IPS-15b (cell line): ENCODE measurements around the gene LMBR1.
"Not testable (repeated sequence)": the region's sequence is repeated elsewhere in the genome, so short reads cannot be mapped to it uniquely, and the experiment has no call there.

ENCODE experiments used
- H3K27me3 ChIP-seq: one replicate; pipeline ENCODE4 v1.6.1; 2013; ENCODE audit warnings: low read length; ENCODE audit not compliant: control insufficient read depth, insufficient read depth
- H3K36me3 ChIP-seq: one replicate; pipeline ENCODE4 v1.6.1; 2013; ENCODE audit warnings: low read length; ENCODE audit not compliant: control insufficient read depth, insufficient read depth
- H3K4me1 ChIP-seq: one replicate; pipeline ENCODE4 v1.6.1; 2013; ENCODE audit warnings: mild to moderate bottlenecking, low read length; ENCODE audit not compliant: control insufficient read depth, insufficient read depth
- H3K4me3 ChIP-seq: one replicate; pipeline ENCODE4 v1.5.1; 2013; ENCODE audit warnings: low read depth, low read length
- H3K9ac ChIP-seq: one replicate; pipeline ENCODE4 v1.6.1; 2013; ENCODE audit warnings: low read depth, mild to moderate bottlenecking, low read length
- H3K9me3 ChIP-seq: one replicate; pipeline ENCODE4 v1.6.1; 2013; ENCODE audit warnings: mild to moderate bottlenecking, low read length; ENCODE audit not compliant: control insufficient read depth, insufficient read depth

The LMBR1 gene

DNA sequence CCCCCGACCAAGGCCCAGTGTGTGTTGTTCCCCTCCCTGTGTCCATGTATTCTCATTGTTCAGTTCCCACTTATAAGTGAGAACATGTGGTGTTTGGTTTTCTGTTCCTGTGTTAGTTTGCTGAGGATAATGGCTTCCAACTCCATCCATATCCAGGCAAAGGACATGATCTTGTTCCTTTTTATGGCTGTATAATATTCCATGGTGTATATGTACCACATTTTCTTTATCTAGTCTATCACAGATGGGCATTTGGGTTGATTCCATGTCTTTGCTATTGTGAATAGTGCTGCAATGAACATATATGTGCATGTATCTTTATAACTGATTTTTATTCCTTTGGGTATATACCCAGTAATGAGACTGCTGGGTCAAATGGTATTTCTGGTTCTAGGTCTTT is 191.2 kb downstream of the LMBR1 start:
- H3K4me1 ChIP-seq, H3K9ac ChIP-seq, H3K36me3 ChIP-seq, H3K9me3 ChIP-seq, H3K27me3 ChIP-seq, H3K4me3 ChIP-seq: not testable (repeated sequence)

DNA sequence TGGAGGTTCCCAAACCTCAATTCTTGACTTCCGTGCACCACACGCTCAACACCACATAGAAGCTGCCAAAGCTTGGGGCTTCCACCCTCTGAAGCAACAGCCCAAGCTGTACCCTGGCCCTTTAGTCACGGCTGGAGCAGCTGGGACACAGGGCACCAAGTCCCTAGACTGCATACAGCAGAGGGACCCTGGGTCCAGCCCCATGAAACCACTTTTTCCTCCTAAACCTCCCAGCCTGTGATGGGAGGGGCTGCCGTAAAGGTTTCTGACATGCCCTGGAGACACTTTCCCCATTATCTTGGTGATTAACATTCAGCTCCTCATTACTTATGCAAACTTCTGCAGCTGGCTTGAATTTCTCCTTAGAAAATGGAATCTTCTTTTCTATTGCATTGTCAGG is 194.5 kb downstream of the LMBR1 start:
- not testable (repeated sequence) for H3K9me3 ChIP-seq, H3K4me1 ChIP-seq, H3K9ac ChIP-seq, H3K36me3 ChIP-seq, H3K4me3 ChIP-seq, H3K27me3 ChIP-seq

DNA sequence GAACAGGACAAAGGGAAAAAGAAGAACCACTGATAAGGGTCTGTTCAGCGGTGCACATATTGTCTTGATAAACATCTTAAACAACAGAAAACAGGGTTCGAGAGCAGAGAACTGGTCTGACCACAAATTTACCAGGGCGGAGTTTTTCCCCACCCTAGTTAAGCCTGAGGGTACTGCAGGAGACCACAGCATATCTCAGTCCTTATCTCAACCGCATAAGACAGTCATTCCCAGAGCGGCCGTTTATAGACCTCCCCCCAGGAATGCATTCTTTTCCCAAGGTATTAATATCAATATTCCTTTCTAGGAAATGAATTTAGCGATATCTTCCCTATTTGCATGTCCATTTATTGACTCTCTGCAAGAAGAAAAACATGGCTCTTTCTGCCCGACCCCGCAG is 195.7 kb downstream of the LMBR1 start:
- H3K4me1 ChIP-seq, H3K27me3 ChIP-seq, H3K9me3 ChIP-seq, H3K36me3 ChIP-seq, H3K4me3 ChIP-seq, H3K9ac ChIP-seq: not testable (repeated sequence)

DNA sequence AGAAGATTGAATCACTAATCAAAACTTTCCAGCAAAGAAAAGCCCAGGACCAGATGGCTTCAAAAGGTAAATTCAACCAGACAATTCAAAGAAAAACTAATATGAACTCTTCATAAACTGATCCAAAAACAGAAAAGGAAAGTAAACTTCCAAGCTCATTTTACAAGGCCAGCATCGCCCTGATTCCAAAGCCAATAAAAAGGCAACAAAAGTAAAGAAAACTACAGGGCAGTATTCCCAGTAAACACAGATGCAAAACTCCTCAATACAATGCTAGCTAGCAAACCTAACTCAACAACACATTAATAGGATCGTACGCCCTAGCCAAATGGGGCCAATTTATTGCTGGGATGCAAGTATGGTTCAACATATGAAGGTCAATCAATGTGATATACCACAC is 199.4 kb downstream of the LMBR1 start:
- Histone ChIP-seq H3K4me3 (no peak overlapping the region), H3K27me3 (no peaks in the 10 kb centered on the region), H3K9me3 (no peaks in the 10 kb centered on the region), H3K4me1 (no peaks in the 10 kb centered on the region), H3K36me3 (peaks cover 4% of the 10 kb centered on the region), H3K9ac (no peak overlapping the region)

DNA sequence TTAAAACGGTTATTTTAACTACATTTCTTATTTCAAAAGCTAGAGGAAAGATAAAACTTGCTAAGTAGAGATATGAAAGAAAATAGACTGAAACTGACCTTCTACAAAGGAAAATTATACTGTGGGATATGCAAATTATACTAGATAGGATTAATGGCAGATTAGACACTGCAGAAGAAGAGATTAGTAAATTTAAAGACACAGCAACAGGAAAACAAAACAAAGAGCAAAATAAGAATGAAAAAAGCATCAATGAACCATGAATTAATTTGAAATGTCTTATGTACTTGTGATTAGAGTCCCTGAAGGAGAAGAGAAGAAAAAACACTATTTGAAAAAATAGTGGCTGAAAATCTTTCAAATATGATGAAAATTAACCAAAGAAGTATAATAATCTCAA is 200.1 kb downstream of the LMBR1 start:
- Histone ChIP-seq H3K36me3 (no peaks in the 10 kb centered on the region), H3K4me3 (no peak overlapping the region), H3K9me3 (no peaks in the 10 kb centered on the region), H3K27me3 (no peaks in the 10 kb centered on the region), H3K9ac (no peak overlapping the region), H3K4me1 (no peaks in the 10 kb centered on the region)

DNA sequence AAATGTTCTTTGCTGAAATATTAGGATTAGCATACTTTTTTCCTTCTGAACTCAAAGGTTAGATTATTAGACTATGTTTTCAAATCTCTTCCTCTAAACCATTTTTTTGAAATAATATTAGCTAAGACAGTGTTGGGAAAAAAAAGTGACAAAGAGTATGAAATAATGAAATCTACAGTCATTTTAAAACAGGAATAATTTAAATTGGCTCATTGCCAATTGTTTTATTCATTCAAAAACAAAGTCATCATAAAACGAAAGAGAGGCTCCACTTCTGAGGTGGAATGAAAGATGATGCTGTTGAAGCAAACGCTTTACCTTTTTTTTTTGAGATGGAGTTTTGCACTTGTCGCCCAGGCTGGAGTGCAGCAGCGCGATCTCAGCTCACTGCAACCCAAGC is 201.2 kb downstream of the LMBR1 start:
- Histone ChIP-seq H3K9ac (no peak overlapping the region), H3K4me3 (no peak overlapping the region), H3K9me3 (no peaks in the 10 kb centered on the region), H3K36me3 (no peaks in the 10 kb centered on the region), H3K4me1 (no peaks in the 10 kb centered on the region), H3K27me3 (no peaks in the 10 kb centered on the region)

DNA sequence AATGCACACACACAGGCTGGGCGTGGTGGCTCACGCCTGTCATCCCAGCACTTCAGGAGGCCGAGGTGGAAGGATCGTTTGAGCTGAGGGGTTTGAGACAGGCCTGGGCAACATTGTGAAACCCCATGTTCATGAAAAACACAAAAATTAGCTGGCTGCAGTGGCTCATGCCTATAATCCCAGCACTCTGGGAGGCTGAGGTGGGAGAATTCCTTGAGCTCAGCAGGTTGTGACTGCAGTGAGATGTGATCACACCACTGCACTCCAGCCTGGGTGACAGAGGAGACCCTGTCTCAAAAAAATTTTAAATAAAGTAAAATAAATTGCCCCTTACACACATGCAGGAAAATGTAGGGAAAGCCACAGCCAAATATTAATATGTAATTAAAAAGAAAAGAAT is 208.3 kb downstream of the LMBR1 start:
- no peak overlapping the region for H3K4me3 ChIP-seq
- H3K9me3 ChIP-seq, result no peaks in the 10 kb centered on the region
- no peak overlapping the region for H3K9ac ChIP-seq
- H3K27me3 ChIP-seq, result no peaks in the 10 kb centered on the region
- no peaks in the 10 kb centered on the region for H3K36me3 ChIP-seq
- no peaks in the 10 kb centered on the region for H3K4me1 ChIP-seq

DNA sequence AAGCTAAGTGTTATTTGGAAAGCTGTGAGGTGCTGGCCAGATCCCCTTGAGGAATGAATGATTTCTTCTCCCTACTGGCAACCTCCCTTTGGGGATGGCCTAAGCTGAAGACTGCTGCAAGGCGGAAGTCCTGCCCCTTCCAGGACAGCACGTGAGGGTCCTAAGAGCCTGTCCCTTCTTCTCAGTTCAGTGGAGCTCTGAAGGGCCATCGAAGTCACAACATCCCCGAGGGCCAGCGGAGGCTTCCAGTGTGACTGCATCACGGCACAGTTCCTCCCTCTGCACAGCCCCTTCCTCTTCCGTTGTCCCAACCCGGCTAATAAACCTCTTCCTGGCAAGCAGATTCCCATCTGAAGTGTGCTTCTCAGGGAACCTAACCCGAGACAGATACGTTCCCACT is 208.7 kb downstream of the LMBR1 start:
- Histone ChIP-seq H3K4me1 (no peaks in the 10 kb centered on the region), H3K27me3 (no peaks in the 10 kb centered on the region), H3K36me3 (no peaks in the 10 kb centered on the region), H3K9me3 (no peaks in the 10 kb centered on the region), H3K4me3 (no peak overlapping the region), H3K9ac (no peak overlapping the region)

DNA sequence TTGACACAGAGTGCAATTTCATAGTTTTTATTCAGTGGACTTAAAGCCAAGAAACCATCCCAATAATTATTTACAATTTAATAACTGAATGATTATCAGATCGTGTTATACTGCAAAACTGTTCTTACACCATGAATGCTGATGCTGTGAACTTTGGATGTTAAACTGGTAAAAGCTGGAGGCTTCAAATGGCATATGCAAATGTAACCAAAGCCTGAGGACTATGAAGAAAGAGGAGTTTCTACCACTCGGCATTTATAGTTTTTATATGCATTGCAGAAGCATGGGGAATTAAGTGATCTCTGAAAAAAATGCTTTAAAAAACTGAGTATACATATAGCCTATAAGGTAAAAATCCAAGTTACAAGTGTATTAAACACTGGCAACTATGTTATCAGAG is 210.1 kb downstream of the LMBR1 start:
- Histone ChIP-seq H3K4me1 (no peaks in the 10 kb centered on the region), H3K4me3 (no peak overlapping the region), H3K9me3 (no peaks in the 10 kb centered on the region), H3K36me3 (no peaks in the 10 kb centered on the region), H3K27me3 (no peaks in the 10 kb centered on the region), H3K9ac (no peak overlapping the region)

DNA sequence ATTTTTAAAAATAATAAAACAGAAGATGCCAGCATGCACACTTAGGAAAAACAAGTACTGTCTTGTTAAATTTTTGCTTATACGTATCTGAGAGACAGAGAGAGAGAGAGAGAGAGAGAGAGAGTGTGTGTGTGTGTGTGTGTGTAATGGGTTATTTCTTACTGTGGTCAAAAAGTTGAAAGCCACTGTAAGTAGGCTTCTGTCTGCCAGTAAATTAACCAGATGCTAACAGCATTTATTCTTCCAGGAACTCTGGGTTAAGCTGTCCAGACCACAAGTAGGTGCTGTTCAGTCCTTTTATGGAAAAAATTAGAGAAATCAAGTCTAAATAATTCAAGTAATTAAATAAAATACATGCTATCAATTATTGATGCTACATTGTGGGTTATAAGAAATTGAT is 212.7 kb downstream of the LMBR1 start:
- Histone ChIP-seq H3K9me3 (no peaks in the 10 kb centered on the region), H3K36me3 (peaks cover 3% of the 10 kb centered on the region), H3K9ac (no peak overlapping the region), H3K4me1 (no peaks in the 10 kb centered on the region), H3K4me3 (no peak overlapping the region), H3K27me3 (no peaks in the 10 kb centered on the region)

DNA sequence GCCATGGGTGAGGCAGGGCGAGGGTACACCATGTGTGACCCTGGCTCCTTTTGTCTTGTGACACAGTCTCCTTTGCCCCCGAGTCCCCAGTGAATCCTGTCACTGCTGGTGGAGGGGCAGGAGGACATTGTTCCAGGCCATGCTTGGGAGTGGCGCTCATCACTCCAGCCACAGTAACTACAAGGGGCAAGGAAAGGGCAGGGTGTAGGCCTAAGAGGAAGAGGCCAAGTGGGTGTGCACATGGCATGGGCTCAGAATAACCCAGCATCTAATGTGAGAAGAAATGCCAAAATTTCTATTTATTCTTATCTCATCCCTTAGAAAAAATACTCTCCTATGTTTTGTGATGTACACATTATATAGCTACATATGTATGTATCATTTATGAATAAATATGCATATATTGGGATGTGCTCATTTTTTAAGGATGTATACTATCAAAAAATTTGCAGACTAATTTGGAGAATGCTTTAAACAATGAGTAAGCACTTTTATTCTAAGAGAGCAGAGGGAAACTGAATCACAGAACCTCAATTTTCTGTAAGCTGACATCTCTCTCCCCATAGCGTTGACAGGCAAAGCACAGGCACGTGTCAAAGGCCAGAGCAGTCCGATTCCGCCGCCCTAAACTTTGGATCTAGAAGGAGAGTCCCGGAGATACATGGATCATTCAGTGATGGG is 215.5 kb downstream of the LMBR1 start:
- H3K4me3 ChIP-seq, result no peak overlapping the region
- H3K4me1 ChIP-seq, result no peaks in the 10 kb centered on the region
- no peaks in the 10 kb centered on the region for H3K9me3 ChIP-seq
- no peak overlapping the region for H3K9ac ChIP-seq
- peaks cover 3% of the 10 kb centered on the region for H3K36me3 ChIP-seq
- no peaks in the 10 kb centered on the region for H3K27me3 ChIP-seq

DNA sequence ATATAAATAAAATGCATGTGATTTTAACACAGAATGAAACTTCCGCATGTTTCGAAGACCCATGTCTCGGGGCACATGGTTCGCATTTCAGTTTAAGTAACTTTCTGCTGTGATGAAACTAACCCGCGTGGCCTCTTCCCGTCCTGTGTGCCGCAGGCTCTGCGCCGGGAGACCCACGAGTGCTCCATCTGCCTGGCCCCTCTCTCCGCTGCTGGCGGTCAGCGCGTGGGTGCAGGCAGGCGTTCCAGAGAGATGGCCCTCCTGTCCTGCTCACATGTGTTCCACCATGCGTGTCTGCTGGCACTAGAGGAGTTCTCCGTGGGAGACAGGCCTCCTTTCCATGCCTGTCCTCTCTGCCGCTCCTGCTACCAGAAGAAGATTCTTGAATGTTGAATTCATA is 216.7 kb downstream of the LMBR1 start:
- Histone ChIP-seq H3K36me3 (peaks cover 3% of the 10 kb centered on the region), H3K4me1 (no peaks in the 10 kb centered on the region), H3K4me3 (no peak overlapping the region), H3K27me3 (no peaks in the 10 kb centered on the region), H3K9me3 (no peaks in the 10 kb centered on the region), H3K9ac (no peak overlapping the region)

DNA sequence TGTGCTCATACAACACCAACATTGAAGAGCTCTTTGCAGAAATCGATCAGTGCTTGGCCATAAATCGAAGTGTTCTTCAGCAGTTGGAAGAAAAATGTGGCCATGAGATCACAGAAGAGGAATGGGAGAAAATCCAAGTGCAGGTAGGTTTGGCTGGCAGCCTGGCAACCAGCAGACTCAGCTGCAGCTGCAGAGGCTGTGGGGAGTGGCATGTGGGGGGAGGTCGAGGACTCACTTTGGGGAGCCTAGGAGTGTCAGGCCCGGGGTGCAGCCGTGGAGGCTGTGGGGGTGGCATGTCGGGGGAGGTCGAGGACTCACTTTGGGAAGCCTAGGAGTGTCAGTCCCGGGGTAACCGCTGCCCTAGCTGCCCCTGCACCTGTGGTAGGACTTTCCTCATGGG is 217.3 kb downstream of the LMBR1 start:
- H3K36me3 ChIP-seq, result peaks cover 3% of the 10 kb centered on the region

More for the DNA sequence above, 217.3 kb downstream of the LMBR1 start:
- Histone ChIP-seq H3K27me3 (no peaks in the 10 kb centered on the region), H3K9me3 (no peaks in the 10 kb centered on the region), H3K4me3 (no peak overlapping the region), H3K4me1 (no peaks in the 10 kb centered on the region), H3K9ac (no peak overlapping the region)
